H1 (cell line): ENCODE data around the gene FMO5. TPM values are rescaled to one million over a fixed set of nuclear protein-coding genes. Genes with fewer than 3 reads are reported as not detected.

Source experiments
- ATF3 ChIP-seq: IDR thresholded peaks from 2 replicates; pipeline ENCODE4 v1.6.1; 2011; ENCODE audit warnings: low read depth, mild to moderate bottlenecking, low read length; ENCODE audit not compliant: insufficient read depth
- polyA plus RNA-seq, 7 experiments: library from polyadenylated mRNA; depleted of rRNA in 3 of 7; stranded (reverse) in 5 of 7; unstranded in 2 of 7; fragments of >200 nt in 5 of 7; fragments of 200-250 nt in 2 of 7; gene quantifications; 1 replicate in 5 of 7; 2 replicates in 1 of 7; 4 replicates in 1 of 7; pipeline versions ENCODE4 v1.2.1 to v1.2.3, GENCODE V29; 2011 to 2013; ENCODE audit warnings: missing spikeins in 2 of 7, mixed read lengths in 2 of 7
- total RNA-seq: library from RNA; stranded (reverse); fragmentation: NEBNext Ultra II Directional; extraction: Animal tissue kit (Norgen Biotek cat#: 25700); gene quantifications from 2 replicates; pipeline ENCODE4 v1.2.1, GENCODE V29; 2021

The FMO5 gene
- total and polyA plus RNA-seq, 2 of the 8 experiments (the other 6 are each of a cell fraction or from before 2014, with no cell fraction given), result 0.27 to 0.34 TPM

GRCh38 chr1:147252540-147252939 lies 27.4 kb upstream of the FMO5 start (continued):
- TF ChIP-seq ATF3, result no peak
